Activated T-helper 9 cell treated with anti-CD3 and anti-CD28 coated beads, Interleukin-2, amount 50 U/mL, for 16 hours (primary cell): ENCODE measurements around the gene RXFP2.

Experiments
- DNase-seq: peaks from one replicate; pipeline ENCODE4 v3.0.0-alpha.2; 2020; ENCODE audit warnings: low read depth

Gene RXFP2

DNA sequence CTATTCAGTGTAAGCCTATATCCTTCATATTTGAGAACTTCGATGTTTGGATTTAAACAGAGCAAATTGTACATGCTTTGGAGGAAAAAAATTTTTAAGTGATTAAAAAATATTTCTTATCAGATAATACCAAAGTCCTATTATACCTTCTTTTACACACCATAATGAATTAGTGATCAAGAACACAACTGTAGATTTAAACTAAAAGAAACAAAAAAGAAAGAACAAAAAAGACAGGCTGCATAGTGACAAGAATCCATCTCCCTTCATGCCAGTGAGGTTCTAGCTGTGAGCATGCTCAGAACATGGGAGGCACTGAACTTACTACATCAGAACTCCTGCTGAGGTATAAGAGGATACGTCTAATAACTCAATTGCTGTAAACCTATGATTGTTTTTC, at the start of gene RXFP2:
Gene RXFP2, plus strand, starts transcription at position 301 of the 400 bp plus-strand sequence. Its CDS starts 87 bp downstream, at position 388.
- no peak for DNase-seq

GRCh38 chr13:31697290-31697689, 42.0 kb upstream of the RXFP2 start:
- no peak for DNase-seq

DNA sequence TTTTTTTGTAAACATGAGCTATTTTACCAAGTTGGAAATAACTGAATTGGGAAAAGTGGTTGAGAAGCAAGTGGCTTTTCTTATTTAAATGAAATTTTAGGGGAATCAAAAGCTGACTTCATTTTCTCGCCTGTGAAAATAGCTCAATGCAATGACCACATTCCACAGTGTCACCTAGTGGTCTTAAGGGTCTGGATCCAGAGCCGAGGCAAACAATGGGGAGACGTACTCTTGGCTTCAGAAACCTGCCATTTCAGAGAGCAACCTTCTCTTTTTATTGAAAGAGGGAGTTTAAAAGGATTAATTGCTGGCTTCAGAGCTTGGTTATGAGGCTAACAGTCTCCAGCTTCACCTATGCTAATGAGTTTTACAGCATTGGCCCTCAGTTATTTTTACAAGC, 39.7 kb upstream of the RXFP2 start:
- DNase-seq, result no peak

DNA sequence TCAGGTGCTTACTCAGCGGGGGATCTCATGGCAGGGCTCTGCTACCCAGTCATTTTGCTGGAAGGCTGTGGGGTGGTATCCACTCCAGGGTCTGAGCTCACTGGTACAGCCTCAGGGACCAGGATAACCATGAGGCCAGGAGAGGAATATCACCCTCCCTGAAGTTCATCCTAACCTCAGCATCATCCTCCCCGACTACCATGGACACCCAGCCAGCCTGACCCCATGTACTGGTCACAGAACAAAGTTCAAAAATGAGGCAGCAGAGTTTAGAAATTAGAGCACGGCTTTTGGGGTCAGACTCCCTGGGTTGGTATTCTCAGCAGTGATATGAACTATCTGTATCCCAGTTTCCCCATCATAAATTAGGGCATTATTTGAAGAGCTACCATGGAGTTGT, 35.5 kb upstream of the RXFP2 start:
- DNase-seq, result no peak

GRCh38 chr13:31706105-31706504, 33.2 kb upstream of the RXFP2 start:
- DNase-seq, result no peak

- no peak for DNase-seq
These were observed 21.7 kb upstream of the RXFP2 start for GRCh38 chr13:31717583-31717982.

GRCh38 chr13:31719214-31719613, 20.1 kb upstream of the RXFP2 start:
- no peak for DNase-seq

DNA sequence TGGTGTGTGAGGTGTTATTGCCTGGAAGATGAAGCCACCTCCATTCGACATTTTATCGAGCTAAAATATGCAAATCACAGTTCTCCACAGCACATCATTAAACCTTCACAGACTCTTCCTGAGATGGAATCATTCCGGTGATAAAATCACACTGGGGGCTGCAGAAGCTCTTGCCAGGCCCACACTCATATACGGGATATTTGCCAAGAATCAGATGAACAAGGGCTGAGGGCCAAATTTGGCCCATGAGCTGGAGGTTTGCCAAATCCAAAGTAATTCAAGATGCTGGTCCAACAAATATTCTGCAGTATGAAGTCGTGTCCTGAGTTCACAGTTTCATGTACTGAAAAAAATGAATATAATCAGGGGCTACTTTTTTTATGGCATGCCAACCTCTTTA, 16.7 kb upstream of the RXFP2 start:
- no peak for DNase-seq

DNA sequence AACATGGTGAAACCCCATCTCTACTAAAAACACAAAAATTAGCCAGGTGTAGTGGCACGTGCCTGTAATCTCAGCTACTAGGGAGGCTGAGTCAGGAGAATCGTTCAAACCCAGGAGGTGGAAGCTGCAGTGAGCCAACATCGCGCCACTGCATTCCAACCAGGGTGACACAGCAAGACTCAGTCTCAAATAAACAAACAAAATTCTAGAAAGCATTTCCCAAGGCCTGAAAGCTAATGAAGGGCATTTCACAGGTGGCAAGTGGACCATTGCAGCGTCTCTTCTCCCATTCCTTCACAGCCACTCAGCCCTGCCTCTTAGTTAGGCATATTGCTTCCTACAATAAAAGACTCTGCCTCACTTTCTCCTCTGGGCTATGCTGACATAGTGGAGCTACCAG, 13.5 kb upstream of the RXFP2 start:
- DNase-seq, result no peak

DNA sequence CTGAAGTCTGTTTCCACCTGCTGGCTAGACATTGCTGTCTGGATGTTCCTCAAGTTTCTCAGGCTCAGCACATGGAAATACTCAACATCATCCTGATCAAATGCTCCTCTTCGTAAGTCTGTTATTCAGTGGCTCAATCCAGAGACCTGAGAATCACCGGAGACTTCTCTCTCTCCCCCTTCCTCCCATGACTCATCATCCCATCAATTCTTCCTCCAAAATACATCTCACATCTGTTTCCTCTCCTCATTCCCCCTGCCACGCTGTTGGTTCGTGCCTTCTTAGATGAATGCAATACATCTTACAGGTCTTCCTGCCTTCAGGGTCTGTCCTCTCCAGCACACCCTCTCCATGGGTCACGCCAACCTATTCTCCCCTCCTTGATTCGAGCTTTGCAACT, 7.4 kb upstream of the RXFP2 start:
- DNase-seq, result no peak

GRCh38 chr13:31733066-31733465, 6.3 kb upstream of the RXFP2 start:
- no peak for DNase-seq

DNA sequence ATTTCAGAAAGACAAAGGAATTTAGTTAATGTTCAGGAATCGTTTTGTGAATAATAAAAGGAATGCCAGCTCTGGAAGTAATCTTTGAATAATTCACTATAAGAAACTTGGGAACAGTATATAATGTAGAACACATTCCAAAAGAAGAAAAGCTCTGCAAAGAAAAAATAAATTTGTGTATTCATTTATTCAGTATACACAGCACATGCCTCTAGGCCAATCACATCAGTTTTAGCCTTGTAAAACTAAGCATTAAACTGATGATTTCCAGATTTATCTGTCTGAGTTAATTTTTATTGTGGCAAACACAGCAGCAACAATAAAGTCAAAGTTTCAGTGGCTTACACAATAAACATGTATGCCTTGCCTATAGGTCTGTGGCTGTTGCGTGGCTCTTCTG, 5.7 kb upstream of the RXFP2 start:
- DNase-seq, result no peak

DNA sequence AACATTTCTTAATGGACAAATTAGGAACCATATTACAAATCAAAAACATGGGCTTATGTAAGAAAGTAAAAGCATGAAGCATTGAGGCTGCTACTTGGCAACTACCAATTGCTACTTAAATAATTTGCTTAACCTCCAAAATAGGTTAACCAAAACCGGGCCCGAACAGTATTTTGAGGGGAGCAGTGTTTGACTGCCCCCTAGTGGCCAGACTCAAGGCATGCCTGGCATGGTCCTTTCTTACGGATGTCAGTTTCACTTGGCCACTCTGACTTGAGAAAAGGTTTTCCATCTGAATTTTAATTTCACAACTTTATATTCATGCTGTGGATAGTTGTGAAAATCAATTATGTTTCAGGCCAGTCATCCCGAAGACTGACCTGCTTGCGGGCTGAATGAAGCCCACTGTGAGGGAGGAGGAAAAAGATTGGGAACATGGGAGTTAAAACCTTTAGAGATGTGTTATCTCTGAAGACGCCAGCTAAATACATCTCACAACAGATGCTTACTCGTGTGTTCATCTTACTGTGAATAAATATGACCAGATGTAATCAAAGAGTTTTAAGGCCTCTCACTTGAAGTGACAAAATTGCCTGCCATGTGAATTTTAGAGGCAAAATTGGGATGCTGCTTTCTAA, 2.9 kb downstream of the RXFP2 start:
- DNase-seq, result peak; percentile 31

- DNase-seq, result no peak
These were observed 8.0 kb downstream of the RXFP2 start for GRCh38 chr13:31747291-31747690.

DNA sequence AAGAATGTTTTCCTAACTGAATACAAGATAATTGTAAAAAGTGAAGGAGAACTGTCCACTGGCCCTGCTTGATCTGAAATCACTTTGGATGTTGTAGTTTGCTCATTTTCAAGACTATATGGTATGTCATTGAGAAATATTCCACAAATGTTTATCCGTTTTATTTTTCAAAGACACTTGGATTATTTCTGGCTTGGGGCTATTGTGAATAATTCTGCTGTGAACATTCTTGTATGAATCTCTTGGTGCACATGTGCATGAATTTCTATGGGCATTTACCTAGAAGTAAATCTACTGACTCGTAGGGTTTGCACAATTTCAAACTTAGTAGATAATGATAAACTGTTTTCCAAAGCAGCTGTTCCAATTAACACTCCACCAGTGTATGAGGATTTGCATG, 8.6 kb downstream of the RXFP2 start:
- no peak for DNase-seq

- no peak for DNase-seq
These were observed 10.6 kb downstream of the RXFP2 start for GRCh38 chr13:31749929-31750328.

GRCh38 chr13:31755211-31755610, 15.9 kb downstream of the RXFP2 start:
- no peak for DNase-seq

DNA sequence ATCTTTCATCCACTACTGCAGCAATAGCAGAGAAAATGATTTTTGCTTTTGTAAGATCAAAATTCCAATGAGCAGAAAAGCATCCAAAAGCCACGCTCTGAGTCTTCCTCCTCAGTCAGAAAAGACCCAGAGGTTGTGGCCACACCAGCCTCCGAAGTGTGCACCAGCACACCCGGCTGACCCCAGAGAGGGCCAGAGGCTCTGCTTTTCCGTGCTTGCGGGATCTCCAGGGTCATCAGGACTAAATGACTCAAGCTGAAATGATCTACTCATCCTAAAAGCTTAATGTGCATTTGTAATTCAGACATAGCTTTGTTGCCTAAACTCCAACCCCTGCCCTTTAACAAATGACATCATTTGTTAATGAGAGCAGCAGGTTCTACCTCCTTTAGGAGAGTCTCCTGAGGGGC, 16.5 kb downstream of the RXFP2 start:
- no peak for DNase-seq

DNA sequence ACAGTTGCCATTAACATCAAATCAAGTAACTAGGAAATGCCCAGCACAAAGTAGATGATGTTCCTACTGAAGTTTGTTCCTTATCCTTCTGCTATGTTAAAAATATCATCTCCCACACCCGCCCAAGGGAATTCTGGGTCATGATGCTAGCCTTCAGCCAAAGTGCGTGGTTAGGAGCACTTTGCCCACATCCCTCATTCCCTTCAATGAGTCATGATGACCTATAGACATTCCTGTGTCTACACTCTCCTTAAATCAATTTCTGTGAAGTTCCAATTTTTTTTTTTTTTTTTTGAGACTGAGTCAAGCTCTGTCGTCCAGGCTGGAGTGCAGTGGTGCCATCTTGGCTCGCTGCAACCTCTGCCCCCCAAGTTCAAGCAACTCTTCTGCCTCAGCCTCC, 17.0 kb downstream of the RXFP2 start:
- DNase-seq, result no peak

DNA sequence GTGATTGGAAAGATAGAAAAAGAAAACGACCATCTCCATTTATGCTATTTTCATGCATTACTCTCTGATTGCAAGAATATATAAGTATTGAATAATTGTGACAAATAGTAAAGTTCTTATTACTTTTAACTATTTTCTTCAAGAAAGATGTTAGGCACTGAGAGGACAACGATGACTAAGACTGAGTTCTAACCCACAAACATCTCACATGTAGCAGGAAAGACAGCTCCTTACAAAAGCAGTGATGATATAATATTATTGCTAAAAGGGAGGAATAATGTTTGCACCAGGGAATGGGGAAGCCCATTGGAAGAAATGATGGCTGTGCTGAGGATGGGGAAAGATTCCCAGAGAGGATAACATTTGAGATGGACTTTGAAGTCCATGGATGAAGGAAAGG, 22.6 kb downstream of the RXFP2 start:
- no peak for DNase-seq

- no peak for DNase-seq
These were observed 25.2 kb downstream of the RXFP2 start for GRCh38 chr13:31764556-31764955.

DNA sequence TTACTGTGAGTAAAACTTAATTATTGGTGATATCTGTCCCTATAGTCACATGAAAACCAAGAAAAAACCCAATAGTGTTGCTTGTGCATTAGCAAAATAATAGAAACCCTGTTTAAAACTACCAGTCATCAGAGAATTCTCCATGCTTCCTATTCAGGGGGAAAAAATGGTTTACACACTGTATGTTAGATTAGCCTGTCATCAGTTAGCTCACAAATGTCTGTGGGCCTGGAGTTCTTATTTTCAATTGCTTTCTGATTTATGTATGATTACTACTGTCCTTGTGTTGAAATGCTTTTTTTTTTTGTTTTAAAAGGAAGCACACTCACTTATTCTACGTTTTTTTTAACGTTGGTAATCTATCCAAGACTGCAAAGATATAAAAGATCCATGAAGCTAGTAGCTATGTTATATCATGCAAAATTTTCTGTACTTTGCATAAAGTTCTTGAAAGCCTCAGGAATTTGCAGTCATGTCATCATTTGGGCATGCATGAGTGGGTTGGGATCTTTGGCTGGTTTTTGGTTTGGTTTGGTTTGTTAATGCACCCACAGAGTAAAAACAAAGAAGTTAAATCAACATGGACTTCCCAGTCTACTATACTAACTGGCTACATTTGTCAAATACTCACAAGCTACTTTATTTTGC, 25.9 kb downstream of the RXFP2 start:
- DNase-seq, result no peak

- DNase-seq, result no peak
These were observed 28.0 kb downstream of the RXFP2 start for GRCh38 chr13:31767175-31767900.
